Measurements from ENCODE around the gene USP6NL.

- TF ChIP-seq EZH2 (IDR thresholded peaks at IDR 0.05; ENCODE audit: low read length, unreplicated experiment) (no peak), CTCF (conservative IDR thresholded peaks at IDR 0.05; ENCODE audit: low read depth, low read length) (no peak)
Observed at GRCh38 chr10:11609052-11609451, 2.4 kb downstream of the USP6NL start.

All from PC-3 (cell line).